ENCODE measurements around the gene ABCC3.

Gene ABCC3

DNA sequence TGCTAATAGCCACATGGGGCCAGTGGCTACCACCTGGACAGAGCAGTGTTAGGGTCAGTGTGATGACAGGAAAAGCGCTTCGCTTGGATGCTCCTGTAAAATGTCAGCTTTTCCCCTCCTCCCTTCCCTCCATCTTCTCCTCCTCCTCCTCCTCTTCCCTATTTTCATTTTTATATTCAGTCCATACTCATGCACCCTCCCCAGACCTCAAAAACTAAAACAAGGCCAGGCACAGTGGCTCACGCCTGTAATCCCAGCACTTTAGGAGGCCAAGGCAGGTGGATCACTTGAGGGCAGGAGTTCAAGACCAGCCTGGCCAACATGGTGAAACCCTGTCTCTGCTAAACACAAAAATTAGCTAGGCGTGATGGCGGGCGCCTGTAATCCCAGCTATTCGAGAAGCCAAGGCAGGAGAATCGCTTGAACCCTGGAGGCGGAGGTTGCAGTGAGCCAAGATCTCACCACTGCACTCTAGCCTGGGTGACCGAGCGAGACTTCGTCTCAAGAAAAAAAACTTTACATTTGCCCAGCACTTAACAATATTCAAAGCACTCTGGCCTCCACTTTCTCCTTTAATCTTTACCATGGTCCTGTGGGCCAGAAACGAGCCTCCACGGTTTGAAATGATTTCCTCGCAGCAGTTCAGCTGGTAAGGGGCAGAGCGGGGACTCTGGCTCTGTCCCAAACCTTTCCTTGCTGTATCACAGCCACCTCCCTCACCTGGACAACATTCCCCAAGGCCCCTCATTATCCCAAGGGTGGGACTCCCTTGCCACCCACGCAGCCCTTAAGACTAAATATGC is 51.2 kb downstream of the ABCC3 start:
- DNase-seq: no peak

DNA sequence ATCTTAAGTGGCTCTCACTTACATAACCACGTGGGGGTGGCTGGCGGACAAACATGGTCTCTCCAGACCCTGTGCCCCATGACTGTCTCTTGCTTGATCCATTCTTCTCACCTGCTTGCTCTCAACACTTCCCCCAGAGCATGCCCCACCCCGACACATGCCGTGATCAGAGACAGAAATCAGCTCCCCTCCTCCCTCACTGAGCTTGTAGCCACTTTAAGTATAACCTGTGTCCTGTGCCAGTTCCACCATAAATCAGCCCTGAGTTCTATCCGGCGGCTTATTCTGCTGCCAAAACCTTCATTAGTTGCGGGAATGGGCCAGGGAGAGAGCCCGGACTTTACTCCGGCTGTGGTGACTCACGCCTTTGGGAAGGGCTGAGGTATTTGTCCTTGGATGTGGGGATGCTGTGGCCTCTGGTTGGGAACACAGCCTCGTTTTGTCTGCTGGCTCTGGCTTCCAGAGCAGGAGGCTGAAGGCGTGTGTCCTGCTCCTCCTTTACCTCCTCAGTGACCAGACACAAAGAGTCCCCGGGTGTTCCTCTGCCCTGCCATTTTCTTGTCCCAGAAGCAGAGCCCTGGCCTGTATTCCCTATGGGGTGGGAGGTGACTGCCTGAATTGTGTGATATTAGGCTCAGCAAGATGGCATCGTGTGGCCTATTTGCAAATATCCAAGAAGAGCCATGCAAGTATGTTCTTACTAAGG is 52.0 kb downstream of the ABCC3 start:
- no peak for DNase-seq

DNA sequence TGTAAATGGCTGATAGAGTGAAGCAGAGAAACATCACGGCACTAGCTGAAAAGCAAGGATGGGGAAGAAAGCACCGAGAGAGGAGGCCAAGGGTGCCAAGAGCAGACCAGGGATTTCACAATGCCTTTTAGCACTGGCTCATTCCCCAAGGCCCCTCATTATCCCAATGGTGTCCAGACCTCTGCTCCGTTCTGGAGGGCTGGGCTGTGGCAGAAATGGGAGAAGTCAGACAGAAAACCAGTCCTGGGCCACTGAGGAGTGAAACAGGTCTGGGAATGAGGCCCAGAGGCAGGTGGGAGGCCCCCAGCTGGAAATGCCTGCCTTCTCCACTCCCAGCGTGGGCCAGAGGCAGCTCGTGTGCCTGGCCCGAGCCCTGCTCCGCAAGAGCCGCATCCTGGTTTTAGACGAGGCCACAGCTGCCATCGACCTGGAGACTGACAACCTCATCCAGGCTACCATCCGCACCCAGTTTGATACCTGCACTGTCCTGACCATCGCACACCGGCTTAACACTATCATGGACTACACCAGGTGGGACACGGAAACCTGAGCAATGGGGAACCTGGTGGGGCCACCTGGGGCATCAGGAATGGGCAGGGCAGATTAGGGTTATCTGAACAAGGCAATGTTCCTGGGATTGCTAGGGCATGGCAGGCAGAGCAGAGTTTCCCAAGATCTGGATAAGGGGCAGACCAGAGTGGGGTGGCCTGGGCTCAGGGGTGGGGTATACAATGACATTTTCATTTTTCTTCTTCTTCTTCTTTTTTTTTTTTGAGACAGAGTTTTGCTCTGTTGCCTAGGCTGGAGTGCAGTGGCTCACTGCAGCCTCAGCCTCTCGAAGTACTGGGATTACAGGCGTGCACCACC is 52.8 kb downstream of the ABCC3 start:
- no peak for DNase-seq

- DNase-seq: no peak
Observed at GRCh38 chr17:50688245-50688644, 53.6 kb downstream of the ABCC3 start.

GRCh38 chr17:50689251-50689650 is 54.6 kb downstream of the ABCC3 start:
- no peak for DNase-seq

GRCh38 chr17:50689956-50690886 is 55.5 kb downstream of the ABCC3 start:
- DNase-seq: no peak

- DNase-seq: no peak
Observed at GRCh38 chr17:50690887-50691549, 56.3 kb downstream of the ABCC3 start.

DNA sequence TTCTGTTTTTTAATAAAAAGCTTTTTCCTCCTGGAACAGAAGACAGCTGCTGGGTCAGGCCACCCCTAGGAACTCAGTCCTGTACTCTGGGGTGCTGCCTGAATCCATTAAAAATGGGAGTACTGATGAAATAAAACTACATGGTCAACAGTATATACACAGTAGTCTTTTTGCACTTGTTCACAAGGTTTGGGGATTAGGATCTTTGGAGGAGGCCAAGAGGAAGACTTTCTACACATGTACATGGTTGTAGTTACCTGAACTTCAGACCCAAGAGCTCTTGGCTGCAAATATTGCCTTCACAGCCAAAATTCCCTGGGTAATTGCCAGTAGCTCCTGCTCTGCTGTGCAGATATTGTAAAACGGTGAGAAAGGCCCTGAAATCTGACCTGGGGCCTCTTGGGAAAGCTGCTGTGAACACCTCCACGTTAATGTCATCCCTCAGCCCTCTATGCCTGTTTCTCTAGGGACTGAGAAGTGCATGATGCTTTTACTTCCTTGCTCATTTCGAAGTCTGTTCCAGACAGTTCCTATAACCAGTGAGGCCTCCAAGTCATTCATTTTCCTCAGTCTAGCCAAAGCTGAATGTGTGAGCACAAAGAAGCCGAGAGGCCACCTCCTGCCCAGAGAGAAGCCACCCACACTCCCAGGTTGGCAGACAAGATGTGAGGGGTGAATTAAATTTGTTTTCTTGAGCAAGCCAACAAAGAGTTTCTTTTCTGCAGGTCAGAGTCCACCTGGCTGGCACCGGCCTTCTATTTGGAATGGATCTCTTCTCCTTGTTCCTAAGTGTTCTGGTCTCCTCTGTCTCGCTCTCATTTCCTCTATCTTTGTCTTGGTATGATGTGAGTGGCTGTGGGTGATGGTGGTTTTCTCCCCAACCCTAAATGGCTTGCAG is 57.1 kb downstream of the ABCC3 start:
- no peak for DNase-seq

DNA sequence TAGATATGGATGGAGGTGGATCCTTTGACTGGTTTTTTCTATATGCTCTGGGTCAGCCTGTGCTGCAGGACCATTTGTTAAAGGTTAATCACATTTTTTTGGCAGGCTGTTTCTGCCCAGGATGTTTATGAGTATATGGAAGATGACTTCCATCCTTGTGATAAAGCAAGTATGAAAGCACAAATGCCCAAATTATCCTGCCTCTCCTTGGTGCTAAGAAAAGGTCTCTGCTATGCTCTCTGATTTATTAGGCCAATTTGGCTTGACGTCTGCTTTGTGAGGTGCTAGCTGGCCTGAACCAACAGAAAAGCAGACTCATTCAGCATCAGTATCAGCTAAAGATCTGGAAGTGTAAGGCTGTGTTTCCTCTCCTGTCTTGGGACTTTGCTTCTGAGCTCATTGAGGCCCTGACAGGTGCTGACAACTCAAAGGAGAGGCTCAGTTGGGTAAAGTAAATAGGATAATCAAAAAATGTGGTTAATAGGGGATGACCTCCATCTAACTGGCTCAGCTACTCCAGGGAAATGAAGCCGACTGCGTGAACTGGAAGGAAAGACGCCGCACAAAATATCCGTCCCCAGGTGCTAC is 57.9 kb downstream of the ABCC3 start:
- no peak for DNase-seq

- DNase-seq: no peak
Observed at GRCh38 chr17:50693036-50693682, 58.5 kb downstream of the ABCC3 start.

DNA sequence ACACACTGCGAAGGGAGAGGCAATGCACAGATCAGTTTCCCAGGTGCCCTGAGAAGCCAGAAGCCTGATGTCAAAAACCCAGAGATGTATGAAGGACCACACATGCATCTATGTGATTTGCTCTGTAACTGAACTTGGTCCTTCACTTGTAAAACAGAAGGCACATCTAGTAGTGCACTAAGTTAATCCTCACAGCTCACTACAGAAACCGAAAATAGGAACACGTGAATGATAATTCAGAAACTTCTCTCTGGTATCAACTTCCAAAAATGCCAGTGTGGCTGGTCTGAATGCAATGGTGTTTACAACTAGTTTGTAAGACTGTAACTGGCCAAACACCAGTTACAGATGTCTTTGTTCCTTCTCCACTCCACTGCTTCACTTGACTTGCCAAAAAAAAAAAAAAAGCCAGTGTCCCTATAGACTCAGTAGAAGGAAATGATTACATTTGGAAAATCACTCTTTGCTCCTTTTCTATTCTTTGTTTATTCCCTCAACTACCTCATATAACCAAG is 61.7 kb downstream of the ABCC3 start:
- DNase-seq: no peak

GRCh38 chr17:50697062-50697461 is 62.4 kb downstream of the ABCC3 start:
- no peak for DNase-seq

GRCh38 chr17:50697663-50698272 is 63.1 kb downstream of the ABCC3 start:
- no peak for DNase-seq

GRCh38 chr17:50699410-50699809 is 64.7 kb downstream of the ABCC3 start:
- DNase-seq: no peak

- no peak for DNase-seq
Observed at GRCh38 chr17:50703162-50703561, 68.5 kb downstream of the ABCC3 start.

GRCh38 chr17:50707289-50708049 is 72.8 kb downstream of the ABCC3 start, which contains the start of gene ANKRD40:
TSS of gene ANKRD40 (minus strand) at chr17:50707914. CDS start at chr17:50707654, 260 bp downstream.
- DNase-seq: peak; percentile 88 to 94

- no peak for DNase-seq
Observed at GRCh38 chr17:50708050-50709000, 73.6 kb downstream of the ABCC3 start.

Data from CD4-positive, alpha-beta T cell treated with Interleukin-1 beta for 1 hour (primary cell).